ENCODE data around the gene HAL. TPM values are rescaled to one million over a fixed set of nuclear protein-coding genes. Genes with fewer than 3 reads are reported as not detected.

HAL gene
- total and polyA plus RNA-seq, 2 of the 4 experiments (the other 2 are of a cell fraction) = under 0.01 to 0.02 TPM

- 0 out of 2 replicates have a peak, but pooled peaks have one; percentile 7 for TF ChIP-seq BHLHE40 (IDR thresholded peaks at IDR 0.05; ENCODE audit: low read depth, low read length)
- no peak for TF ChIP-seq CEBPB (IDR thresholded peaks at IDR 0.05; ENCODE audit: low read depth, low read length)
- peak; percentile 69; the same call in 1 of the 2 replicates for TF ChIP-seq MXI1 (IDR thresholded peaks at IDR 0.05; ENCODE audit: borderline replicate concordance, low read depth, low read length)
- TF ChIP-seq RCOR1 (IDR thresholded peaks at IDR 0.05; ENCODE audit: insufficient replicate concordance, low read length) = no peak
Measured at GRCh38 chr12:96035283-96036236, 39.4 kb upstream of the HAL start, which contains the start of gene LTA4H (continued).
